ENCODE data around the gene NUDT16L1. TPM values are rescaled to one million over a fixed set of nuclear protein-coding genes. Genes with fewer than 3 reads are reported as not detected.

Gene NUDT16L1
- total RNA-seq, 6 donors from 2014 or later = 14.9 to 66.0 (median 34.1) TPM

GRCh38 chr16:4696172-4696904 is 3.0 kb downstream of the NUDT16L1 start:
- ATAC-seq (ENCODE audit: low FRiP score in 2 of 2) (no peak), DNase-seq (peak in 1 of 2 donors; percentile 68)
- H3K27ac ChIP-seq = no peak overlapping the region
- no peaks in the 10 kb centered on the region for H3K27me3 ChIP-seq
- no peaks in the 10 kb centered on the region for H3K9me3 ChIP-seq
- peaks cover 17 to 30% (median 21%) of the 10 kb centered on the region in 4 donors for H3K4me1 ChIP-seq
- no peak overlapping the region for H3K4me3 ChIP-seq
- WGBS, 2 donors = 76 to 79% methylated on average over 14 to 19 of the region's 19 CpGs
- H3K36me3 ChIP-seq = peaks cover 12 to 63% (median 47%) of the 10 kb centered on the region in 4 donors
- TF ChIP-seq EP300 (IDR thresholded peaks at IDR 0.05) (no peak), POLR2A (IDR thresholded peaks at IDR 0.05) (no peak), CTCF (IDR thresholded peaks at IDR 0.05) (no peak), POLR2AphosphoS5 (IDR thresholded peaks at IDR 0.05) (no peak)

GRCh38 chr16:4696905-4697847 is 3.8 kb downstream of the NUDT16L1 start:
- Histone ChIP-seq H3K4me3 (no peak overlapping the region), H3K4me1 (peaks cover 16 to 28% (median 19%) of the 10 kb centered on the region in 4 donors), H3K27ac (no peak overlapping the region), H3K9me3 (no peaks in the 10 kb centered on the region), H3K27me3 (no peaks in the 10 kb centered on the region), H3K36me3 (peaks cover 12 to 72% (median 51%) of the 10 kb centered on the region in 4 donors)
- no peak for ATAC-seq (ENCODE audit: low FRiP score in 2 of 2)
- WGBS, 2 donors = 80 to 90% methylated on average over 6 to 30 of the region's 33 CpGs
- no peak for DNase-seq
- TF ChIP-seq EP300 (IDR thresholded peaks at IDR 0.05) (no peak), POLR2A (IDR thresholded peaks at IDR 0.05) (no peak), CTCF (IDR thresholded peaks at IDR 0.05) (no peak)

GRCh38 chr16:4697848-4698291 is 4.5 kb downstream of the NUDT16L1 start:
- 88% methylated on average over 8 of the region's 9 CpGs; no CpG with 5 or more reads in 1 of the 2 donors for WGBS, 2 donors
- no peak overlapping the region for H3K4me3 ChIP-seq
- ATAC-seq (ENCODE audit: low FRiP score in 2 of 2) = no peak
- peaks cover 12 to 77% (median 52%) of the 10 kb centered on the region in 4 donors for H3K36me3 ChIP-seq
- no peak overlapping the region for H3K27ac ChIP-seq
- TF ChIP-seq POLR2AphosphoS5 (IDR thresholded peaks at IDR 0.05) (no peak), EP300 (IDR thresholded peaks at IDR 0.05) (no peak), CTCF (IDR thresholded peaks at IDR 0.05) (no peak), POLR2A (IDR thresholded peaks at IDR 0.05) (no peak)
- no peaks in the 10 kb centered on the region for H3K27me3 ChIP-seq
- DNase-seq = no peak
- H3K4me1 ChIP-seq = peaks cover 9 to 21% (median 12%) of the 10 kb centered on the region in 4 donors
- no peaks in the 10 kb centered on the region for H3K9me3 ChIP-seq

GRCh38 chr16:4698321-4699045 is 5.1 kb downstream of the NUDT16L1 start:
- H3K9me3 ChIP-seq = no peaks in the 10 kb centered on the region
- no peak for ATAC-seq (ENCODE audit: low FRiP score in 2 of 2)
- DNase-seq = peak in 1 of 2 donors; percentile 82

More at GRCh38 chr16:4698321-4699045, 5.1 kb downstream of the NUDT16L1 start:
- TF ChIP-seq POLR2AphosphoS5 (IDR thresholded peaks at IDR 0.05) (no peak), EP300 (IDR thresholded peaks at IDR 0.05) (no peak), POLR2A (IDR thresholded peaks at IDR 0.05) (no peak), CTCF (IDR thresholded peaks at IDR 0.05) (no peak)
- peaks cover 8 to 17% (median 9%) of the 10 kb centered on the region in 4 donors for H3K4me1 ChIP-seq
- peaks cover 12 to 81% (median 52%) of the 10 kb centered on the region in 4 donors for H3K36me3 ChIP-seq
- no peak overlapping the region for H3K4me3 ChIP-seq
- no peak overlapping the region for H3K27ac ChIP-seq
- H3K27me3 ChIP-seq = no peaks in the 10 kb centered on the region
- WGBS, 2 donors = 85 to 97% methylated on average over 6 to 19 of the region's 36 CpGs
